GM12891 (cell line): ENCODE data around the gene RIMBP2.

Experiments
- POLR2A ChIP-seq: IDR thresholded peaks from 2 replicates; pipeline ENCODE4 v1.6.1; 2011; ENCODE audit warnings: low read depth, low read length, control low read depth
- POLR2AphosphoS5 ChIP-seq: IDR thresholded peaks from 2 replicates; pipeline ENCODE4 v1.6.1; 2011; ENCODE audit warnings: low read depth, low read length, control low read depth
- TAF1 ChIP-seq: IDR thresholded peaks from 2 replicates; pipeline ENCODE4 v1.6.1; 2011; ENCODE audit warnings: low read depth, low read length, control low read depth

DNA sequence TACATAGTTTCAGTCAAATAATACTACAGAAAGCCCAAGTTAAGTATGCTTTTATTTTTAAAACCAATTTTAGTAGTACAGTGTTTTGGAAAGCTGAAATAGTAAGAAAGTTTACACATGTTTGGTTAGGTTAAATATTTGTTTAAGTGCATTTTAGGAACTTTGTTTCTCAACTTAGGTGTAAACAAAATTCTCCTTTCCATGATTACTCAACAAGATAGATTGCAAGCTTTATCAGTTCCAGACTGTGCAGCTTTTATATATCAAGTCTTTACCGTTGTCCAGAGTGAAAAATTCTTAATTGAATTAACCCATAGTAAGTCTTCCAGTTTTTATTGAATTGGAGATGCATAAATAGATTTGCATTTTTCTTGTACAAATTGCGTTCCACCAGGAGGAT lies 333.3 kb downstream of the RIMBP2 start:
- TF ChIP-seq POLR2AphosphoS5 = no peak
- no peak for TF ChIP-seq POLR2A
- no peak for TF ChIP-seq TAF1
